ENCODE results near the gene ENC1. TPM values are rescaled to one million over a fixed set of nuclear protein-coding genes. Genes with fewer than 3 reads are reported as not detected.

ENC1 gene, protein sequence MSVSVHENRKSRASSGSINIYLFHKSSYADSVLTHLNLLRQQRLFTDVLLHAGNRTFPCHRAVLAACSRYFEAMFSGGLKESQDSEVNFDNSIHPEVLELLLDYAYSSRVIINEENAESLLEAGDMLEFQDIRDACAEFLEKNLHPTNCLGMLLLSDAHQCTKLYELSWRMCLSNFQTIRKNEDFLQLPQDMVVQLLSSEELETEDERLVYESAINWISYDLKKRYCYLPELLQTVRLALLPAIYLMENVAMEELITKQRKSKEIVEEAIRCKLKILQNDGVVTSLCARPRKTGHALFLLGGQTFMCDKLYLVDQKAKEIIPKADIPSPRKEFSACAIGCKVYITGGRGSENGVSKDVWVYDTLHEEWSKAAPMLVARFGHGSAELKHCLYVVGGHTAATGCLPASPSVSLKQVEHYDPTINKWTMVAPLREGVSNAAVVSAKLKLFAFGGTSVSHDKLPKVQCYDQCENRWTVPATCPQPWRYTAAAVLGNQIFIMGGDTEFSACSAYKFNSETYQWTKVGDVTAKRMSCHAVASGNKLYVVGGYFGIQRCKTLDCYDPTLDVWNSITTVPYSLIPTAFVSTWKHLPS
- total RNA-seq (2014; rRNA removed) (24.5 TPM in 2 replicates), Bru-seq, nascent RNA (percentile 93 among the genes with signal in this experiment), BruChase-seq, experiment 1, labeled RNA remaining after a 6-hour chase (percentile 83 among the genes with signal in this experiment), BruChase-seq, experiment 2, labeled RNA remaining after a 2-hour chase (percentile 95 among the genes with signal in this experiment)
- long read RNA-seq, full-length matches to known transcripts: 17 of 27 reads
- long read RNA-seq, partial matches to known transcripts: 2 of 27 reads
- long read RNA-seq, other reads (novel, unspliced or antisense): 8 of 27 reads

DNA sequence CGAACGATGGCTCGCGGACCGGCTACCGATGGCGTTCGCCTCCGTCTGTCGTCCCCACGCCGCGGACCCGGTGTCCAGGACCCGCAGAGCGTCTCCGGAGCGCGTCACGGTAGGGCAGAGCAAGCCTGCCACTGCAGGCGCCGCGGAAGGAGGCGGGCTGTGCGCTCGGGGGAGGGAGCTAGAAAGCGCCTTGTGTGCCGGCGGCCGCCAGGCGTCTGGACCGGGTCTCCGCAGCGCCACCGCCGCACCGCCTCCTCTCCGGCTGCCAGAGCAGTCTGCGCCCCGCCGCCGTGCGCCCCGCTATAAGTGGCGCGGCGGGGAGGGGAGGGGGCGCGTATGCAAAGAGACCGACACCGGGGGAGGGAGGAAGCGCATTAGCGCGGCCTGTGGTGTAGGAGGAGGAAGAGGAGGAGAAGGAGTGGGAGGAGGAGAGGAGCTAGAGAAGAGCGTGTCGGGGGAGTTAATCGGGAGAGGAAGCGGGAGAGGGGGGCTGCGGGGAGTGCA, at the start of gene ENC1:
ENC1 (minus strand) TSS at position 279 of the 504 bp plus-strand sequence. CDS start 4,243 bp downstream, outside the sequence.
- peak within 1 kb of the TSS; percentile 91 for H3K4me3 ChIP-seq (ENCODE audit: low read length)
- peaks cover 7% of the 10 kb centered on the region for H3K36me3 ChIP-seq (ENCODE audit: low read depth, low read length)
- peaks cover 57% of the 10 kb centered on the region for H3K4me1 ChIP-seq (ENCODE audit: insufficient read depth, low read length)
- peak within 1 kb of the TSS; percentile 69 for H3K27ac ChIP-seq (ENCODE audit: low read length)
- H4K20me1 ChIP-seq (ENCODE audit: low read length): peaks cover 27% of the 10 kb centered on the region
- H3K9ac ChIP-seq (ENCODE audit: low read length): peak within 1 kb of the TSS; percentile 78
- no peaks in the 10 kb centered on the region for H3K27me3 ChIP-seq (ENCODE audit: low read length)
- peaks cover 49% of the 10 kb centered on the region for H3K79me2 ChIP-seq (ENCODE audit: low read length)
- peak; percentile 87 for DNase-seq
- peak within 1 kb of the TSS; percentile 73 for H2AFZ ChIP-seq (ENCODE audit: low read length)
- BruUV-seq (replicated peaks): no TSS peak
- no peaks in the 10 kb centered on the region for H3K9me2 ChIP-seq (replicated peaks; ENCODE audit: low read length)
- TF ChIP-seq EZH2 (IDR thresholded peaks at IDR 0.05; ENCODE audit: low read length, unreplicated experiment) (no peak), EZH2phosphoT487 (IDR thresholded peaks at IDR 0.05; ENCODE audit: borderline replicate concordance, low read length) (no peak)
- TF ChIP-seq, protein P1, sequence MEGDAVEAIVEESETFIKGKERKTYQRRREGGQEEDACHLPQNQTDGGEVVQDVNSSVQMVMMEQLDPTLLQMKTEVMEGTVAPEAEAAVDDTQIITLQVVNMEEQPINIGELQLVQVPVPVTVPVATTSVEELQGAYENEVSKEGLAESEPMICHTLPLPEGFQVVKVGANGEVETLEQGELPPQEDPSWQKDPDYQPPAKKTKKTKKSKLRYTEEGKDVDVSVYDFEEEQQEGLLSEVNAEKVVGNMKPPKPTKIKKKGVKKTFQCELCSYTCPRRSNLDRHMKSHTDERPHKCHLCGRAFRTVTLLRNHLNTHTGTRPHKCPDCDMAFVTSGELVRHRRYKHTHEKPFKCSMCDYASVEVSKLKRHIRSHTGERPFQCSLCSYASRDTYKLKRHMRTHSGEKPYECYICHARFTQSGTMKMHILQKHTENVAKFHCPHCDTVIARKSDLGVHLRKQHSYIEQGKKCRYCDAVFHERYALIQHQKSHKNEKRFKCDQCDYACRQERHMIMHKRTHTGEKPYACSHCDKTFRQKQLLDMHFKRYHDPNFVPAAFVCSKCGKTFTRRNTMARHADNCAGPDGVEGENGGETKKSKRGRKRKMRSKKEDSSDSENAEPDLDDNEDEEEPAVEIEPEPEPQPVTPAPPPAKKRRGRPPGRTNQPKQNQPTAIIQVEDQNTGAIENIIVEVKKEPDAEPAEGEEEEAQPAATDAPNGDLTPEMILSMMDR (conservative IDR thresholded peaks at IDR 0.05; ENCODE audit: low read depth, low read length): peak; percentile 46
- ChIA-PET CTCF (interaction anchor here (0.5 to 0.9 kb wide), 4 partner anchors 97 to 738 kb away, joined by 3 to 5 read pairs (median 4); no protein-coding TSS in a partner anchor), POLR2A (ENCODE audit: unreplicated experiment) (interaction anchor here (0.5 to 1.0 kb wide), 6 partner anchors 9 to 825 kb away, joined by 3 to 9 read pairs (median 4); no protein-coding TSS in a partner anchor)
- H3F3A ChIP-seq (ENCODE audit: low read length, unreplicated experiment): peaks cover 6% of the 10 kb centered on the region
- H3K9me3 ChIP-seq (ENCODE audit: low read length): no peaks in the 10 kb centered on the region
- ATAC-seq: peak; percentile 53
- H3K4me2 ChIP-seq (ENCODE audit: low read length): peak within 1 kb of the TSS; percentile 89
- intact Hi-C loops (cut with micrococcal nuclease): loop anchor here (5.0 kb wide), 3 partner anchors 248 to 408 kb away; no protein-coding TSS in a partner anchor

DNA sequence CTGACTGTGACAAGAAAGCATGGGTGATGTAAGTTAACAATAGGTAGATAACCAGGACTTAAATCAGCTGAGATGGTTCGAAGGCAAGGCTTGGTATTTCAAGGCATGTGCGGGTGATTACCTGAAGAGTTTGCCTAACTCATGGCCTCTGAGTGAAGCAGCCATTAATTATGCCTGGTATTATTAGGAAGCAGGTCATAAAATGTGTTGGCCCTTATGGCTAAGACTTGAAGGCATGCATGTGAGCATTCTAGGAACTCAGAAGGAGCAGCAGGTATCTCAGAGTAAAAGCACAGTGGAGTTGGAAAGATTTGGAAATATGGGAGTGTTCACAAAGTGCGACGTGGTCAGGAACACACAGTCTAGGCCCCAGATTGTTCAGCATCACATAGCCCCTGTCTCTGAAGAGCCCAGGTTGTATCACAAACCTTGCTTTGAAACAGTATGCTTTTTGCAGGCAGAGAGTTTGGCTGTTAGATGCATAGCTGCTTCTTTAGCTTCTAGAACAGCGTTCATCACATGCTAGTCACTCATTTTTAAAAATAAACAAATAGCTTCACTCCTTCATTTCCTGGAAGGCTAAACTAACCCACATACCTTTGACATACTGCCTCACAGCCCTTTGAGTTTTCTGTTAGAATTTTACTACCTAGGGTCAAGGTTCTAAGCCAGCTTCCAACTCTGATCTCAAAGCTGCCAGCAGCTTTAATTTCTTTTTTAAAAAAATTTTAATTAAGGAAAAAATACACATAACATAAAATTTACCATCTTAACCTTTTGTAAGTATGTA, 46.6 kb upstream of the ENC1 start:
- Histone ChIP-seq H3K9me3 (ENCODE audit: low read length) (no peaks in the 10 kb centered on the region), H3K9ac (ENCODE audit: low read length) (no peak overlapping the region), H3K4me1 (ENCODE audit: insufficient read depth, low read length) (peaks cover 18% of the 10 kb centered on the region; the same call in 1 of the 2 replicates), H3K27ac (ENCODE audit: low read length) (no peak overlapping the region), H3K9me2 (replicated peaks; ENCODE audit: low read length) (no peaks in the 10 kb centered on the region), H4K20me1 (ENCODE audit: low read length) (no peaks in the 10 kb centered on the region), H3K4me2 (ENCODE audit: low read length) (peak overlapping the region; percentile 98), H3K79me2 (ENCODE audit: low read length) (peaks cover 21% of the 10 kb centered on the region), H3K4me3 (ENCODE audit: low read length) (no peak overlapping the region), H3K27me3 (ENCODE audit: low read length) (no peaks in the 10 kb centered on the region), H2AFZ (ENCODE audit: low read length) (no peak overlapping the region), H3F3A (ENCODE audit: low read length, unreplicated experiment) (no peaks in the 10 kb centered on the region), H3K36me3 (ENCODE audit: low read depth, low read length) (no peaks in the 10 kb centered on the region)
- TF ChIP-seq EZH2phosphoT487 (IDR thresholded peaks at IDR 0.05; ENCODE audit: borderline replicate concordance, low read length): no peak
- TF ChIP-seq, protein P1 (conservative IDR thresholded peaks at IDR 0.05; ENCODE audit: low read depth, low read length): no peak
- no peak for TF ChIP-seq EZH2 (IDR thresholded peaks at IDR 0.05; ENCODE audit: low read length, unreplicated experiment)
- no TSS peak for BruUV-seq (replicated peaks)
- DNase-seq: no peak
- no peak for ATAC-seq
- POLR2A ChIA-PET (ENCODE audit: unreplicated experiment): no interaction called here
- CTCF ChIA-PET: no interaction called here
- intact Hi-C loops (cut with micrococcal nuclease): loop anchor here (5.0 kb wide), 1 partner anchor 230 kb away; no protein-coding TSS in a partner anchor
